Mammary epithelial cell (primary cell): ENCODE data around the gene CRYBG3.

Source experiments
- CTCF ChIP-seq, 2 donors: IDR thresholded peaks in 1 of 2; conservative IDR thresholded peaks in 1 of 2; 2 replicates each; pipeline ENCODE4 v1.5.1; 2011 to 2012; ENCODE audit warnings: inconsistent platforms in 2 of 2, low read length in 2 of 2, mild to moderate bottlenecking in 2 of 2, control low read depth in 1 of 2, low read depth in 1 of 2; ENCODE audit not compliant: insufficient read depth in 1 of 2; ENCODE audit errors: extremely low read depth in 1 of 2
- EZH2 ChIP-seq: IDR thresholded peaks from 2 replicates; pipeline ENCODE4 v1.6.1; 2012; ENCODE audit warnings: low read length, inconsistent platforms, borderline replicate concordance

GRCh38 chr3:97880267-97880666 is 58.5 kb downstream of the CRYBG3 start:
- TF ChIP-seq CTCF (conservative IDR thresholded peaks at IDR 0.05 in 1 of 2, IDR thresholded peaks at IDR 0.05 in 1 of 2; ENCODE audit: extremely low read depth in 1 of 2, insufficient read depth in 1 of 2, low read depth in 1 of 2, low read length in 2 of 2) (no peak), EZH2 (no peak)
